HG03196 (cell line): ENCODE measurements around the gene F2RL2.

Experiments
- ATAC-seq: cut with Tn5 transposase; IDR thresholded peaks from one replicate; pipeline ENCODE4 v1.9.1; 2021; ENCODE audit not compliant: unreplicated experiment

Gene F2RL2, protein sequence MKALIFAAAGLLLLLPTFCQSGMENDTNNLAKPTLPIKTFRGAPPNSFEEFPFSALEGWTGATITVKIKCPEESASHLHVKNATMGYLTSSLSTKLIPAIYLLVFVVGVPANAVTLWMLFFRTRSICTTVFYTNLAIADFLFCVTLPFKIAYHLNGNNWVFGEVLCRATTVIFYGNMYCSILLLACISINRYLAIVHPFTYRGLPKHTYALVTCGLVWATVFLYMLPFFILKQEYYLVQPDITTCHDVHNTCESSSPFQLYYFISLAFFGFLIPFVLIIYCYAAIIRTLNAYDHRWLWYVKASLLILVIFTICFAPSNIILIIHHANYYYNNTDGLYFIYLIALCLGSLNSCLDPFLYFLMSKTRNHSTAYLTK

DNA sequence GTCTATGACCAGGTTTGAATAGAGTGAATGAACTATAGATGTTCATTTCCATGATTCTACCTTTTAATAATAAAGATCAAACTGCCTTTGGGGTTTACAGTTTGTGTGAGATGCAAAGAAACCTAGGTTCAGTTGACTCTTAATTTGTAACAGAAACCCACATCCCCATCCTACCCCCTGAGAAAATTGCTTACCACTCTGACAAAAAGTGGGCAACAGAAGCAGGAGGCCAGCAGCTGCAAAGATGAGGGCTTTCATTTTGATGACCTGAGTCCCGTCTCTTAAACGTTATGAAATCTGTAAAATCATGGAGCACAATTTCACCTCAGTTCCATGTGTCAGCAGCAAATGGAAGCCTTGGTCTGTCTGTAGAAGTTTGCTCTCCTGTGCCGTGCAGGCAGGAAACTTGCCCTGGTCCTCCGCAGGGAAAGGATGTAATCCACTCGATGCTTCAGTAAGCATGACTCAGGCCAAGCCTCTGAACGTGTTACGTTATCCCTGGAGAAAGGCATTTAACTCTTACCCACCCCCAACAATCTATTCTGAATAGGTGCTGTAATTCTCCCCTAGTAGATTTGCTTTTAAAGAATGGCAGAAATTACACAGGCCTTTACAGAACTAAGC is at the start of gene F2RL2:
F2RL2 (minus strand) TSS at position 431 of the 624 bp plus-strand sequence; CDS start at position 258, 173 bp downstream.
- no peak for ATAC-seq

DNA sequence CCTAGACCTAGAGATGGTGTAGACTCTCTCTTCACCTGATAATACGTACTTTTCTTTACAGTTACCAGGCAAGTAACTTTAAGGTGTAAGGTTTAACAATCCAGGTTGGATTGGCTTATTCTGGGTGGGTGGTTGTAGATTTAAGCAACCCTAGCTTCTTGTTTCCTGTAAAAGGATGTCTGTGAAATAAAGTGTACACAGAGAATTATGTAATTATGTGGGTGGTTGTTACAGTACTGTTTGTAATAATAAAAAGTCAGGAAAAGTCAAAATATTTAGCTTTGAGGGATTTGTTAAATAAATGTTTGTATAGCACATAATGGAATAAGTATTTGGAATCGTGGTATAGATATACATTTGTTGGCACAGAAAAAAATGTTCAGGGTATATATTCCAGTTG is 49.0 kb upstream of the F2RL2 start:
- ATAC-seq, result no peak

DNA sequence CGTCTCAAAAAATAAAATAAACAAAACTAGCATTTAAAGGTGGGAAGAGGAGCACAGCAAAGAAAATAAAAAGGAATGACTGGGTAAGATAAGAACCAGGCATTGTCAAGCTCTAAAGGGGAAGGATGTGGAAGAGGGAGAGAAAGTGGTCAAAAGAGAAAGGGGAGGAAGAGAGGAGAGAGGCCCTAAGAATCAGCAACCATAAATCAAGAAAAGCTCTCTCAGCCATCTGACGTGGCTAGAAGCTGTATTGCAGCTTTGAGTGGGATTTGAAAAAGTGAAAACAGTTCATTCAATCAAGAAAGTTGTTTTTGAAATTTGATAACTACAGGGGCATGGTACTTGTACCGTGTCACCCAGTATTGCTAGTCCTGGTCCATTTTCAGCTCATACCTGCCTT is 47.3 kb upstream of the F2RL2 start:
- no peak for ATAC-seq

DNA sequence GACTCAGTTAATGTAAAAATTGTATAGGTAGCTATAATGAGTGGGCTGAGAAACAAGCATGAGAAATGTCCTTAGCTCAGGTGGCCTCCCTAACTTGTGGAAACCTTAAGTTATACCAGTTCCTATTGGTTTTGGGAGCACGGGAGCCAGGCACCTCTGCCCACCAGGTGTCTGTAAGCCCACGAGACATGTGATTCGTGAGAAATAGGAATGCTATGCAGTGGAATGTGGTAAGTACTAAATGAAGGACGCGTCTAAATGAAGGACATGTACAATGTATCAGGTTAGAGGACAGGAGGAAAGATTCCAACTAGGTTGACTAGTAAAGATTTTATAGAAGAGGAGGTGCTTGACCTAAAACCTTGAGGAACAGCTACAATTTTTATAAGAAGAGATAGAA is 46.0 kb upstream of the F2RL2 start:
- ATAC-seq, result no peak

DNA sequence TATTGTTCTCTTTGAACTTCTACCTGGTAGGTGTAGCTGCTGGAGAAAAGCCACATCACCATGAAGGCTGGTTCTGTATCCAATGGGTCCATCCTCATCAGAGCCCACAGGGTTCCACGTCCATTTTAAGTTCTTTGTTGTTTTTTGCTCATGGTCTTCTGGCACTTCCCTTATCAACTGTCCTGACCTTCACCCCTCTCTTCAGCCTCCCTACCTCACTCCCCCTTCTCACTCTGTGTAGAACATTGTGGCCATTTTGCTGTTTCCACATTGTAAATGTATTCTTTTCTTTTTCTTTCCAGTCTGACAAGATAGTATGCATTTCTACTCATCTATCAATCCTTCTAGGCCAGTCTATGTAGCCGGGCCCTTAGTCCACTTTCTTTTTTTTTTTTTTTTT is 44.3 kb upstream of the F2RL2 start:
- ATAC-seq, result no peak

DNA sequence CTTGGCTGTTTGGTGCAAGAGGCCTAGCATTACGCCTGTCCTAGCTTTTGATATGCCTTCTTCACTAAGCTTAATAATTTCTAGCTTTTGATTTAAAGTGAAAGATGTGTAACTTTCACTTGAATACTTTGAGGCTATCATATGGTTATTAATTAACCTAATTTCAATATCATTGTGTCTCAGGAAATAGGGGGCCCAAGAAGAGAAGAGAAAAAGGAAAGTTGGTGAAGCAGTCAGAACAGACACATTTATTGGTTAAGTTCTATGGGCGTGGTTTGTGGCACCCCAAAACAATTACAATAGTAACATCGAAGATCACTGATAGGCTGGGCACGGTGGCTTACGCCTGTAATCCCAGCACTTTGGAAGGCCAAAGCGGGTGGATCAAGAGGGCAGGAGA is 40.9 kb upstream of the F2RL2 start:
- ATAC-seq, result no peak

DNA sequence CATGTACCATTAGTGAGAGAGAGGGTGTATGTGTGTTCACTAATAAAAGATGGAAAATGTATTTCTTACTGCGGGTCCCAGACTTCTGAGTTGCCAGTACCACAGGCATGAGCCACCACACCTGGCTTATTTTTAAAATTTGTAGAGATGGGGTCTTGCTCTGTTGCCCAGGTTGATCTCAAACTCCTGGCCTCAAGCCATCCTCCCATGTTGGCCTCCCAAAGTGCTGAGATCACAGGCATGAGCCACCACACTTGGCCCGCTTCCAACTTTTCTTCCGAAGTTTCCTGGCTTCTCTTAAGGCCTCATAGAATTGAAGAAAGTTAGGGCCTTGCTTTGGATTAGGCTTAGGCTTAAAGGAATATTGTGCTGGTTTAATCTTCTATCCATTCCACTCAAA is 40.4 kb upstream of the F2RL2 start:
- ATAC-seq, result no peak

DNA sequence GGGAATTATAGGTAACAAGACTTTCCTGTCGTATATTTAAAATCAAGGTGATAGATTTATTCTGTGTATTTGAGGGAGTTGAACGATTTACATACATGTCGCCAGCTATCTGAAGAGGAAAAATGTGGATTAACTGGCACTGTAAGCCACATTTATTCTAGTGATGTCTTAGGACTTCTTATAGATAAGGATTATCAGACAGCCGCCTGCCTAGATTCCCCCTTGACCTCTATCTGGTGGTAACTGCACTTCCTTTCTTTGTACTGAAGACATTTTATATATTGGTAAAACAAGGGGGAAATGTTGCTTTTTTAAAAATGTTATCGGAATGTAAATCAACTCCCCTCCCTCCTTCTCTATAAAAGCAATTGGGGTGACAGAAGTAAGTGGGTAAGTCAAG is 39.3 kb upstream of the F2RL2 start:
- ATAC-seq, result no peak

DNA sequence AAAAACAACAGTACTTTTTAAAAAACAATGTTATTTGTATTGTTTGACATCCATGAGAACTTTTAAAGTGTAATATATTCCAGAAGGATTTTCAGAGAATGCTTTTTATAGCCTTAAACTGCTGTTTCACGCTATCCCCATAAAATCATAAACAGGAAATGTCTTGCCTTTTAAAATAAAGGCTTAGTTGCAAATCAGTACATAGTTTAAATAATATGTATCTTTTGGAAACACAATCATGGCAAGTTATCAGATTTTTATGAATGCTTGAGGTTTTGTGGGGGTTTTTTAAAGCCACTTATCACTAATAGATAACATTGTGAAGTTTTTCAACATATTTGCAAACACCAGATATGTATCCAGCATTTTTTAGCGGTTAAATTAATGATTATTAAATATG is 37.2 kb upstream of the F2RL2 start:
- no peak for ATAC-seq

DNA sequence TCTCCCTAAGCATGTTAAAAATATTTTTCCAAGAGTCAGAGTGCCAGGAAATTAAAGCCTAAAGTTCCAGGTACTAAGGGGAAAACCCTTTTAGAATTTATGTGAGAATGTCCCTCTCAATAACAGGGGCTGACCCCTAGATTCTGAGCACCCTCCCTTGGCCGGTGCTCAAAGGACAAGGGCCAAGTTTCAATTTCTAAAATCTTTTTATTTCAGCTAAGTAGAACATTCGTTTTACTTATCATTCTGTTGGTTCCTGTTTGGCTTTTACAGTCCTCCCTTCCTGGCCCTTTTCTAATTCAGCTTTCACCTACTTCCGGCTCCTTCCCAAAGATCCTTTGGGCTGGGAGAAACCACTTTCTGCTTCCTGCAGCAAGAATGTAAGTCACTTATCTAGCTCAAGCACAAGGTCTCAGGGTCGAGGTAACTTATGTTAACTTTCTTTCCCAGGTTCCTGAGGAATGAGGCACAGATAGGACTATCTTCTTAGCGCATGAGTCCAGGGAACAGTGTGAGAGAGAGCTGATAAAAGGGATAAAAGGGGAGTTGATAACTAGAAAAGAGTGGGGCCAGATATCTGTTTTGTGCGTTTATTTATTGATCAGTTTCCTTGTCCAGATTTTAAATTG is 34.6 kb upstream of the F2RL2 start:
- no peak for ATAC-seq

DNA sequence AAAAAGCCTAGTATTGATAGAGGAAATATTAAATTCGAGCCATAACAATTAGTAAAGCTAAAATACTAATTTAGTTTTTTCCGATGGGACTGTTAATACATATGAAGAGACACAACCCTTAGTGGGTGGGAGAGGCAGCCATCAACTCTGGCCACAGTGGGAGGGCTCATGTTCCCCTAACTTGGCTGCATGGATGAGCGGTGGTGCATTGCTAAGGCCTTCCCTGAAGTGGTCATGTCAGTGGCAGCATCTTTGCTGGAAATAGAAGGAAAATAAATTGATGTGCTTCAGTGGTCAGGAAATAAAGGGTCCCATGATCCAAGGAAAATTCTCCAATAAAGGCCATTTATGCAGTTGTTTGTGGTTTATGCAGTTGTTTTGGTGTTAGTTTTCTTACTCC is 33.9 kb upstream of the F2RL2 start:
- ATAC-seq, result no peak

DNA sequence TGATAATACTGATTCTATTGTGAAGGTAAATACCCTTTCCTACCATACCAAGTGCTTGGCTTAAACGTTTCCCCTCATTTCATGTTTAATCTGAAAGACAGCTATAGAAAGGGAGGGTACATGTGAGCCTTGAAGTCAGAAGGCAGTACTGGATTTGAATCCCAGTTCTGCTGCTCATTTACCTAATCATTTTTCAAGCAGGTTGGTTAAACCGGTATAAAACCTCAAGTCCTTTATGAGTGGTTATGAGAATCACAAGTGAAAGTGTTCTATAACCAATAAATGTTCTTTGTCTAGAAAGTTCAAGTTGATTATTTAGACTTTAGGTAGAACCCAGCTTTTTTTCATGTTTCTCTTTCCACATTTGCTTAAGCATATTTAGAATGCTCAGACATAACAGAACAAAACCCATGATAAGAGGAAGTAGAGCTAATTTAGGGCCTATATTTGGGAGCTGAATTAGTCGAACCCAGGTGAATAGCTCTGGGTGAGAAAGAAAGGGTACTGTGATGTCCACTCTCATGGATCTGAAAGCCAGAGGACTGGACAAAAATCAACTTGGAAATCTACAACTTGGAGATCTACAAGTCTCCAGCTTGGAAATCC is 29.7 kb upstream of the F2RL2 start:
- no peak for ATAC-seq

DNA sequence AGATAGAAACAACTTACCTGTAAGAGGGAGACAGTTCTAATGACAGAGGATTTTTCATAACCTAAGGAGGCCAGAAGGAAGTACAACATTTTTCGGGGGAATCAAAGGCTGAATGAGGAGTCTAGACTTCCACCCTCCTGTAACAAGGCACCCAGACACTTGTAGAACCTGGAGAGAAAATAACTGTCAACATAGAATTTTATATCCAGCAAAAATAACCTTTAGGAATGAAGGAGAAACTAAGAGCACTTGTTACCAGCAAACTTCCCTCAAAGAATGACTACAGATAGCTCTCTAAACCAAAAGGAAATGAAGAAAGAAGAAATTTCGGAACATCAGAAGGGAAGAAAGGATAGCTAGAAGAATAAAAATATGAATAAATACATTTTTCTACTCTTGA is 25.9 kb upstream of the F2RL2 start:
- no peak for ATAC-seq

DNA sequence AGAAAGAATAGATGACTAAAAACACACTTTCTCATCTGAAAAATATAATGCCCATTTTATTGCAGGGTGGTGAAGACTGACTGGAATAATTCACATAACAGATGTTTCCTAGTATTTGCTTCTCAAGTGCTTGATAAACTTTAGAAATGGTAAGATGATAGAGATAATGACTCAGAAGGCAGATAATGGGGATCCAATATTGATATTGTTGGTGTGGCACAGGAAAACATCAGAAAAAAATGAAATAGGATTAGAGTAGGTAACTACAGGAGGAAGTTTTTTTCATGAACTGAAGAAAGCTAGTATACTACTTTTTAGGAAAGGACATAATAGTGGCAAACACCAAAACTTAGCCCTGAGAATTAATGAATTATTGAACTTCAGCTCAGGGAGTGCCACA is 20.2 kb upstream of the F2RL2 start:
- ATAC-seq, result no peak

DNA sequence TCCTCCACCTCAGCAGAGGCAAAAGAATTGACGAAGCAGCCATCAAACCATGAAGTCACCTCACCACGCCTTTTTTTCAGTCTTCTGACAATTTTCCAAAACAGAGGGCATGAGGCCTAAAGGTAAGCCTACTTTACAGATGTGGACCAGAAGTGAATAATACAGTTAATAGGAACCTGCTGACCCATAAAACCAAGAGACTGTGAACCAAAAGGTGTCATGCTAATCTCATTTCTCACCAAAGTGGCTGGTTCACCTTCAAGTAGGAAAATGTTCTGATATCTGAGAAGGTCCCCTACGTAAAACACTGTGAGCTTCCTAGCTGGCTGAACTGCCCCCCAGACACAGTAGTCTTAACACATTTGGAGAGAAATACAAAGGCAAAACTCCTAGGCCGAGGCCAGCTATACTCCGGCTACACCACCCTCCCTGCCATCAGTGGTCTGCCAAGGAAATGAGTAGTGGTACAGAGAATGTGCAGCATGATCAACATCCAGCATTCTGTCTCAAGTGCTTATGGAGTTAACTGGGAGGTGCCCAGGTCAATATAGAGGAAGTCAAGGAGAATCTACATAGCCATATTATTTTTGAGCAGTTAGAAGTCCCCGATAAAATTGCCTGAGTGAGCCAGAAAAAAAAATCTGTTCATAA is 19.3 kb upstream of the F2RL2 start:
- no peak for ATAC-seq

DNA sequence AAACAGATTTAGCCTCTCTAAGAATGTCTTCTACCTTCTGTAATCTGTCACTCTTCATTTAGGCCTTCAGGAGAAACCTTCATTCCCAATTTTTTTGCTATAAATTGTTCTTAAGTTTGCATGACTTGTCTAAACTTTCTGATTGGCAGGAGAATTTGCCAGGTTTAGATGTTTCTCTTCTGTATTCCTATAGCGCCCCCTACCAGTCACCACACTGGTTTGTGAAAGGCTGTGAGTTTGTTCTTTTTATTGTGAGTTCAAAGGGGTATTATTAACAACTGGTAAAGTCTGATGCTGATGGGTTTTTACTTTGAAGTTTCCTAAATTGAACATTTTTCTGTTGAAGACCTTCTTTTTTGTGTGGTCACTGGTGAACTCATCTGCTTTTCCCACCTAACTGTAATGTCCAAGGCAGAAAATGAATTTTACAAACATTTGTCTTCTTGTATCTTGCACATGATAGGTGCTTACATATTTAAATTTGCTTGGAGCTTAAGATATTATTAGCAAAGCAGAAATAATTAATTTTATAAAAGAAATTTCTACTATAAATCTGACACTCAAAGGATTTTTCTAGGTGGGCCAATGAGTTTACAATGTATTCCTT is 18.4 kb upstream of the F2RL2 start:
- no peak for ATAC-seq

DNA sequence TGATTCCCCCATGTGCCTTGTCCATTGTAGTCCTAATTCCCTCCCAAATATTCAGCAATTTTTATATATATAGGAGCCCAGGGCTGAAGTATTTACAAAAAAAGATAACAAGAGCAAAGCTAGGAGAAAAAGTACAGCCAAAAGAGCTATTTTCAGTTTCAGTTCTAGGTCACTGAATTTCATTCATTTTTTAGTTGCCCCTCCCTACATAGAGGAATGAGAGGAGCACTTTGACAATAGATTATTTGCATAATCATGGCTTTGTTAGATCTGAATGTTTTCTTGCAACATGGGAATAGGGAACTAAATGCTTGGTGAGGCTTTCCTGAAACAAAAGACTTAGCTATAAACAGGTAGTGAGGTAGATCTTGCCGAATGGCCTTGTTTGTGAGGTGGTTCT is 15.3 kb upstream of the F2RL2 start:
- ATAC-seq, result no peak

DNA sequence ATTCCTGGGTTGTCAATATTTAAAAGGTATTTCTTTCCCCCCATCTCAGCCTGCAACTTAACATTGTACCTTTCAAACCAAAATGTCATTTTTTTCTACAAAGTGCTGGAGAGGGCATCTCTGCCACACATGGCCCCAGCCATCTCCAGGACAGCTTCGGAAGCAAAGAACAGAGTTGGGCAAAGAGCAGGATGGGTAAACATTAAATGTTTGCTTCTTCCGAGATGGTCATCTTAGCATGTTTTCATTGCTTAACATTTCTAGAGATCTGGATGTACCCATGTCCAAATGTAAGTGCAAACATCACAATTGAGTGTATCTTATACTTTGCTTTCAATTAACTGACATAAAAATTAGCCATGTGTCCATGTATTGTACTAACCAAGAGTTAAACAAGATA is 14.3 kb upstream of the F2RL2 start:
- ATAC-seq, result no peak

DNA sequence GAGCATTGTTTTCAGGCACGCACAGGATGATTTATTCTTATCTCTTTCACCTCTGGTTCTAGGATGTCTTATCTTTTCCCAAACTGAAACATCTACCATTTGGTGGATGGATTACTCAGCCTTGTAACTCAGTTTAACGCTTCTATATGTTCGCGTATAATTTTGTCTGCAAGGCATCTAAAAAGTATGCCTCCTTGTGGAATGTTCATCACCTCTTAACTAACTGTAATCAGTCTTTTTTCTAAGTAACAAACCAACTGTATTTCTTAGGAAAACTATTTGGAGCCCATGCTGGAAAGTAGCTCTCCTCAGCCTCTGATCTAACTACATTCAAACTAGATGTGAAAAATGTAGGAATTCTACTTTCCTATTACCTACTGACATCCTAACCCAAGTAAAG is 11.5 kb upstream of the F2RL2 start:
- no peak for ATAC-seq

DNA sequence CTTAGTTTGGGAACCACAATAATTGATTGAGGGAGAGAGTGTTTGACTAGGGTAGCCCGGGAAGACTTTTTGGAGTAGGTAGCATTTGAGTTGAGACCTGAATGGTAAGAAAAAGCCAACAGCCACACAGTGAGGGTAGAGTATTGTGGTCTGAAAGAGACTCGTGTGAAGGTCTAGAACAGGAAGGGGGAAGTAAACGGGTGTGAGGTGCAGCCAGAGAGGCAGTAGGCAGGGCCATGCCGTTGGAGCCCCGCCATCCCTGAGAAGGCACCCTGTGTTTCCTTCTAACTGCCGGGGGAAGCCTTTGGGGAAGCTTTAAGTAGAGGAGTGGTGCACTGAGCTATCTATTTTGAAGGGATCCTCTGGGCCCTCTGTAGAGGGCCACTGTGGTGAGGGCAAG is 3.5 kb upstream of the F2RL2 start:
- ATAC-seq, result no peak
